SW 1271 (cell line): ENCODE measurements around the gene BLTP3A.
"Not testable (repeated sequence)": the region's sequence is repeated elsewhere in the genome, so short reads cannot be mapped to it uniquely, and the experiment has no call there.

Source experiments
- DNase-seq, 2 experiments: peaks; one replicate each; lab custom pipeline; 2025; lab: John Stamatoyannopoulos, UW

Gene BLTP3A

GRCh38 chr6:34792605-34793500 lies 970 bp downstream of the BLTP3A start:
- no peak for DNase-seq

- no peak for DNase-seq
These were observed 2.0 kb downstream of the BLTP3A start for GRCh38 chr6:34793877-34794276.

GRCh38 chr6:34795836-34796425 lies 4.0 kb downstream of the BLTP3A start:
- DNase-seq, result no peak

GRCh38 chr6:34798057-34798456 lies 6.2 kb downstream of the BLTP3A start:
- no peak for DNase-seq

DNA sequence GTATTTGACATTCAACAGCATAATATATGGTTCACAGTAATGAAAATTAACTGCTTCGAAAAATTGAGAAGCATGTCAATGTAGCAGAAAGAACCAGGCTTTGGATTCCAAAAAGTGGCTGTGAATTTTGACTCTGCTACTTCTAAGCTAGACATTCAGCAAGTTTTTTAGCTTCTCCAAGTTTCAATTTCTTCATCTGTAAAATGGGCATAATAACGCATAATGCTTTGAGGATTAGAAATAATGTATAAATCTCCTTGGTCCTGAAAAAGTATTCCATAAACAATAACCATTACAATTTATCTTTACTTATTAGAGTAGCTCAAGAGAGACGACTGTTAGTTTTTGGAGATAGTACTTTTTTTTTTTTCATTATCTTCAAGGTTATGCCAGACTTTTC lies 7.7 kb downstream of the BLTP3A start:
- DNase-seq, result no peak

DNA sequence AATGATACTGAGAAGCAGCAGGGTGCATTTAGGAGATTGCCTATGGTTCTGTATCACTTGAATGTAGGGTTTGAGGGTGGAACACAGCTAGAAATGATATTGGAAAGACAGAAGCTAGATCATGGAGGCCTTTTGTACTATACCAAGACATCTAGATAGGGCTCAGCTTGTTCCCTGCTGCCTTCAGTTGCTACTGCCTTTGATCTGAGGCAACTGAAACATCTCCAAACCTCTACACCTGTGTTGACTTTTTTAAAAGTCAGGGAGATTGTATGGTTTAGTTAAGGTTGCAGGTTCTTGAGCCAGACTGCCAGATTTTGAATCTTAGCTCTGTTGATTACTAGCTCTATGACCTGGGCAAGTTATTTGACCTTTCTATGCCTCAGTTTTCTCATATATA lies 12.7 kb downstream of the BLTP3A start:
- DNase-seq, result no peak

DNA sequence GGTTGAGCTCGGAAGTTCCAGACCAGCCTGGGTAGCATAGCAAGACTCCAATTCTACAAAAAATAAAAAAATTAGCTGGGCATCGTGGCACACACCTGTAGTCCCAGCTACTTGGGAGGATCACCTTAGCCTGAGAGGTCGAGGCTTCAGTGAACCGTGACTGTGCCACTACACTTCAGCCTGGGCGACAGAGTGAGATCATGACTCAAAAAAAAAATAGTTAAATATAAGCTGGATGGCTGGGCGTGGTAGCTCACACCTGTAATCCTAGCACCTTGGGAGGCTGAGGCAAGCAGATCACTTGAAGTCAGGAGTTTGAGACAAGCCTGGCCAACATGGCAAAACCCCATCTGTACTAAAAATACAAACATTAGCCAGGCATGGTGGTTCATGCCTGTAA lies 13.2 kb downstream of the BLTP3A start:
- not testable (repeated sequence) for DNase-seq

DNA sequence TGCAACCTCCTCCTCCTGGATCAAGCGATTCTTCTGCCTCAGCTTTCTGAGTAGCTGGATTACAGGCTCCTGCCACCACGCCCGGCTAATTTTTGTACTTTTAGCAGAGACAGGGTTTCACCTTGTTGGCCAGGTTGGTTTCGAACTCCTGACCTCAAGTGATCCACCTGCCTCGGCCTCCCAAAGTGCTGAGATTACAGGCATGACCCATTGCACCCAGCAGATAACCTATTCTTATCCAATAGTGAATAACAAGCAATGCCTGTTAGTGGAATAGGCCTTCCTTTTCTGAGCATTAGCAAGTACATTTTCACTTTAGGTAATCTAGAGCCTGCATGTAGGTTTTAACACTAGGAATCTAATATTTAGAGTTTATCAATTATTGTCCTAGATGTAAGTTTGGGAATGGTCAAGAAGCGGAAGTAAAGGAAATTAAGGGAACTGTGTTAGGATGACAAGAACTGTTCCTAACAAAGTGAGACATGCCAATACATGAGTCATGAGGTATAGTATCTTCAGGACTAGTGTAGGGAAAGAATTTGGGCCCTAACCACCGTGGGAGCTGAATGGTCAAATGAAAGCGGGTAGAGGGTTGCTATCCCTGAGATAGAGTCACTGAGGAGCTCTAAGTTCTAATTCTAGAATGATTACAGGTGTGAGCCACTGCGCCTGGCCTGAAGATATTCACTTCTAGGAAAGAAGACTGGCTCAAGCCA lies 15.0 kb downstream of the BLTP3A start:
- no peak for DNase-seq

GRCh38 chr6:34808473-34808872 lies 16.6 kb downstream of the BLTP3A start:
- not testable (repeated sequence) for DNase-seq

- not testable (repeated sequence) for DNase-seq
These were observed 17.5 kb downstream of the BLTP3A start for GRCh38 chr6:34809419-34809818.

DNA sequence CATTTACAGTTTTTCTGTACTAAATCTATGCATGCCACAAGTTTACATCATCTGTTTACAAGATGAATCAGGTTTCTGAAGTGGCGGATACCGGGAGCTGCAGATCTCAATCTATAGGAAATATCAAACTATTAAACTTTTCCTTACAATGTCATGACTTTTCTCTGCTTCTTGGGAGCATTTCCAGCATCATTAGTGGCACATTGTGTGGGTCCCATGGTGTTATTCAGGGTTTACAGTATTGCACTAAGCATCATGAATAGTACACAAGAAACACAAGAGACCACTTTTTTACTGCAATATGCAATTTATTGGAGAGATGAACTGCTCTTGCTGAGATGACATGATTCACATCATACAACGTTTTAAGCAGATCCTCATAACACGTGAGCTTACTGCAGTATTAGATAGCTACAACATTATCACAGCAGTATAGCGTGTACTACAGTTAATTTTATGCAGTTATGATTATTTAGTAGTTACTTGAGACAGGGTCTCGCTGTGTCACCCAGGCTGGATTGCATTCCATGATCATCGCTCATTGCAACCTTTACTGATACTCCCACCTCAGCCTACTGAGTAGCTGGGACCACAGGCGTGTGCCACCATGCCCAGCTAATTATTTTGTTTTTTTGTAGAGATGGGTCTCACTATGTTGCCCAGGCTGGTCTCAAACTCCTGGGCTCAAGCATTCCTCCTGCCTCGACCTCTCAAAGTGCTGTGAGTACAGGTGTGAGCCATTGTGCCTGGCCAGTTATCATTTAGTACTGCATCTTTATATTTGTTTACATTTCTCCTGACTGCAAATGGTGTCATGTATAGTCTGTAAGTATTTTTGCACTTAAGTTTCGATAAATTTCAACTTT lies 18.4 kb downstream of the BLTP3A start:
- DNase-seq, result no peak

DNA sequence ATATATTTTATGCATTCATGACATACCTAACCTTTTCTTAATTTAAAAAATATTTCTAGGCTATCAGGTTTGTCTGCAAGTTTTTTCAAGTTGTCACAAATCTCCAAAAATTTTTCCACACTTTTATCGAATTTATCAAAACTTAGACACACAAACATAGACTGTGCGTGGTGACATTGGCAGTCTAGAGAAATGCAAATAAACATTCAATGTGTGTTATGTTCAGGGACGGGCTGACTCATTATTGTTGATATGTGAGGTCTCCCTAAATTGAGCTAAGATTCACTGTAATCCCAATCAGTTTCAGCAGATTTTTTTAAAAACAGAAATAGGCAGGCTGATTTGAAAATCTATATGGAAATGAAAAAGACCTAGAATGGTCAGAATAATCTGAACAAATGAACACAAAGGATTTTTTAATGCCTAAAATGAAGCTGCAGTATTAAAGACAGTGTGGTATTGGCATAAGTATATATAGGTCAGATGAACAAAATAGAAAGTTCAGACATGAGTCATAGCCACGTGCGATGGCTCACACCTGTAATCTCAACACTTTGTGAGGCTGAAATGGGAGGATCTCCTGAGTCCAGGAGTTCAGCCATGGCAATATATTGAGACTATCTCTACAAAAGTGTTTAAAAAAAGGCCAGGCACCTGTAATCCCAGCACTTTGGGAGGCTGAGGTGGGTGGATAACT lies 19.2 kb downstream of the BLTP3A start:
- DNase-seq, result no peak

DNA sequence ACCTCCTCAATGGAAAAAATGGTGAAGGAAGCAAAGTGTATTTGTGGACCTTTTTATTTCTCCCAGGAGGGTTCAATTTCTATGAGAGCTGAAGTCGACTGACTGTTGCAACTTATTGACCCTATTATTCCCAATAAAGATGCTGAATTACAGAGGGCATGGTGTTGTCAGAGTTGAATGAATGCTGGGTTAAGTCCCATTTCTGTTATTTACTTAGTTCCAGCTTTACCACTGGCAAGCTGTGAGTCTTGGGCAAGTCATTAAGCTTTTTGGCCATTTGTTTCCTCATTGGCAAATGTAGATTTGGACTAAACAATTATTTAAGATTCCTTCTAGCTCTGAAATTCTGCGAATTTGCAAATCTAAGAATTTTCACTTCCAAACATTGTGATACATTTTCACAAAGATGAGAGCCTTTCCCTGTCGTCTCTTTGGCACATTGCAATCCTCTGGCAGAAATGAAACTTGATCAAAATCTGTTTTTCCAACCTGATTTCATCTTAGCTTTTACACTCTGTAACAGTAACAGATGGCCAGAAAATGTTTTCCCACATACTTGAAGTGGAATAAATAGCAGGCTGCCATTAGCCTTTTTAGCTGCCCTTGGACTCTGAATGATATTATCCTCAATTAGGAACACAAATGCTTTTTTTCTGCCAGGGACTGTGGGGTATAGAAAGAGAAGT lies 21.3 kb downstream of the BLTP3A start:
- DNase-seq, result no peak

DNA sequence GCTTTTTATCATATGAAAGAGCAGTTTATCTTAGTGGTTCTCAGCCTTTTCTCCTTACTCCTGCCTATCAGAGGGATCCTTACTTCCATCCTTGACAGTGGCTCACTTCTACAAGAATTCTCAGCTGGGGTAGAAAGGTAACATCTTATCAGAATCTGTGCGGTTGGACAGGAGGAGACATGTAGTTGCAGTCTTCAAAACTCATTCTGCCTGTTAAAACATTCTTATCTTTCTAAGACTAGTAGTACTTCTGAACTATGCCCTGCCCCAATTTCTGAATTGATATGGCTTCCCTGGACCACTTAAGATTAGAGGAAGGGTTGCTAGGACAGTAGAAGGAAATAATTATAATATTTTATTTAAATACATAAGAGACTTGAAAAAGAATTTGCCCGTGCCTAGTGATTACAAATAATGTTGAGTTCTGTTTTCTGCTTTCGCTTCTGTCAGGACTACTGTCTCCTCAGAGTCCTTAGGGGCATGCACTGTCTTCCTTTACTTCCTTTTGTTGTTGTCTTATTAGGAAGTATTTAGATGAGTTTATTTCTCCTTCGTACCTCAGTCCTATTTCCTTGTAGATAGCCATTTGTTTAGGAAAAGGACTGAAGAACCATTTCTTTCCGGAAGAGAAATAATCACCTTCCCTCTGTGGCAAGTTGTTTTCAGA lies 24.9 kb downstream of the BLTP3A start:
- DNase-seq, result no peak

DNA sequence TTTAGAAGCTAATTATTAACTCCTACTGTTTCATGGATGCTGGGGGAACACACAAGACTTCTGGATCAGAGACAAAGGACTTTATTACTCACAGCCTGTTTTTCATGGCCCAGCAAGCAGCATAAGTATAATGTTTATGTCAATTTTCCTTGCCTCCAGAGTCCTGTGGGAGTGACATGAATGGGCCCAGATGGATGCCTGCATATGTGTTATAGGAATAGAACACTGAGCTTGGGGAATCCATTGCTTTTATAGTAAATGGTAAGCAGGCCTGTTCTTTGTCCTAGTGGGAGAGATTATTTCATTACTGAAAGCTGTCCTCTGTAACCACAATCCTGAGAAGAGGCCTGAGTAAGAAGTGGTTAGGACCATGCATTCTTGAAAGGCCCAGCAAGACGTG lies 25.6 kb downstream of the BLTP3A start:
- DNase-seq, result no peak

GRCh38 chr6:34818872-34819570 lies 27.1 kb downstream of the BLTP3A start:
- DNase-seq, result not testable (repeated sequence)

- no peak for DNase-seq
These were observed 27.9 kb downstream of the BLTP3A start for GRCh38 chr6:34819571-34820480.

- DNase-seq, result no peak
These were observed 37.3 kb downstream of the BLTP3A start for GRCh38 chr6:34829137-34829536.
